HCT116 (cell line): ENCODE results near the gene LSM4. TPM values are rescaled to one million over a fixed set of nuclear protein-coding genes. Genes with fewer than 3 reads are reported as not detected.

Source experiments
- ATAC-seq: fragments of 200-7000 bp; cut with Tn5 transposase; 2 replicates; pipeline ENCODE4 v1.9.1; 2020; ENCODE audit warnings: mild to moderate bottlenecking, moderate library complexity
- BruUV-seq: library from RNA; stranded (reverse); fragments of 400-500 nt; replicated peaks from 2 replicates; lab custom pipeline; 2021; lab: Mats Ljungman, UMichigan
- CTCF ChIA-PET: fragments of 300-600 bp; sonication (Branson Sonifier 250); formaldehyde crosslinking; loops from one replicate; lab custom pipeline; 2021; ENCODE audit warnings: antibody characterized with exemption; lab: Charles Lee
- POLR2A ChIA-PET: fragments of 300-600, 350-600 bp; sonication (Branson Sonifier 250); formaldehyde crosslinking; loops from one replicate; lab custom pipeline; 2021; ENCODE audit warnings: antibody characterized with exemption; lab: Charles Lee
- RAD21 ChIA-PET, 2 experiments: fragments of 300-600 bp; sonication (Branson Sonifier 250); formaldehyde crosslinking; loops; one replicate each; lab custom pipeline; 2023; ENCODE audit warnings: low total read pairs in 2 of 2; ENCODE audit not compliant: uncharacterized antibody in 2 of 2, unreplicated experiment in 2 of 2, low non-redundant PET in 1 of 2; lab: Charles Lee
- DNase-seq: peaks from one replicate; pipeline ENCODE4 v3.0.0-alpha.2; 2010; ENCODE audit warnings: low read depth, low spot score
- H2AFZ ChIP-seq: fragments of 200-600 bp; shearing (Covaris generic), sonication (generic); 2 replicates; pipeline ENCODE4 v1.6.1; 2017; ENCODE audit warnings: low read depth, mixed run types, mixed read lengths, antibody characterized with exemption, low read length; ENCODE audit not compliant: poor library complexity, severe bottlenecking
- H3K27ac ChIP-seq: 2 replicates; pipeline ENCODE4 v1.5.1; 2012; ENCODE audit warnings: low read depth, low read length
- H3K27me3 ChIP-seq: fragments of 200-600 bp; sonication (generic); 2 replicates; pipeline ENCODE4 v1.6.1; 2016; ENCODE audit warnings: mixed run types, low read length, mixed read lengths; ENCODE audit not compliant: insufficient read depth
- H3K36me3 ChIP-seq, 2 experiments: fragments of 200-500 bp in 1 of 2; fragments of 200-600 bp in 1 of 2; sonication (Bioruptor generic) in 1 of 2; sonication (generic) in 1 of 2; 2 replicates each; pipeline versions ENCODE4 v1.5.1 to v1.6.1; 2014 to 2016; ENCODE audit warnings: low read length in 2 of 2, inconsistent platforms in 1 of 2, mixed read lengths in 1 of 2, mixed run types in 1 of 2; ENCODE audit not compliant: insufficient read depth in 2 of 2, control insufficient read depth in 1 of 2
- H3K4me1 ChIP-seq, 2 experiments: fragments of 200-600 bp in 1 of 2; sonication (generic) in 1 of 2; 2 replicates each; pipeline versions ENCODE4 v1.5.1 to v1.6.1; 2012 to 2017; ENCODE audit warnings: low read length in 2 of 2, inconsistent platforms in 1 of 2, mild to moderate bottlenecking in 1 of 2, mixed read lengths in 1 of 2, mixed run types in 1 of 2, moderate library complexity in 1 of 2; ENCODE audit not compliant: insufficient read depth in 2 of 2, control insufficient read depth in 1 of 2
- H3K4me2 ChIP-seq: fragments of 200-600 bp; sonication (generic); 2 replicates; pipeline ENCODE4 v1.6.1; 2017; ENCODE audit warnings: mixed run types, low read length, mixed read lengths
- H3K4me3 ChIP-seq, 2 experiments: fragments of 200-600 bp in 1 of 2; sonication (generic) in 1 of 2; replicated peaks in 1 of 2; 2 replicates each; pipeline ENCODE4 v1.5.1; 2011 to 2016; ENCODE audit warnings: low read length in 2 of 2, control low read depth in 1 of 2, low read depth in 1 of 2, mild to moderate bottlenecking in 1 of 2, mixed read lengths in 1 of 2, mixed run types in 1 of 2
- H3K79me2 ChIP-seq: fragments of 200-600 bp; sonication (generic); 2 replicates; pipeline ENCODE4 v1.6.1; 2017; ENCODE audit warnings: mild to moderate bottlenecking, mixed run types, low read length, moderate library complexity, mixed read lengths; ENCODE audit not compliant: insufficient read depth
- H3K9ac ChIP-seq: fragments of 200-600 bp; sonication (generic); 2 replicates; pipeline ENCODE4 v1.6.1; 2016; ENCODE audit warnings: low read length, mixed read lengths
- H3K9me2 ChIP-seq: fragments of 200-600 bp; sonication (generic), shearing (Covaris generic); 2 replicates; pipeline ENCODE4 v1.6.1; 2017; ENCODE audit warnings: mixed run types, mild to moderate bottlenecking, moderate library complexity; ENCODE audit not compliant: insufficient read depth
- H3K9me3 ChIP-seq, 2 experiments: fragments of 200-500 bp in 1 of 2; fragments of 200-600 bp in 1 of 2; sonication (Bioruptor generic) in 1 of 2; sonication (generic) in 1 of 2; 2 replicates each; pipeline ENCODE4 v1.6.1; 2014 to 2017; ENCODE audit warnings: low read length in 2 of 2, mixed read lengths in 2 of 2, inconsistent platforms in 1 of 2, low read depth in 1 of 2, mild to moderate bottlenecking in 1 of 2, mixed run types in 1 of 2, moderate library complexity in 1 of 2; ENCODE audit not compliant: control insufficient read depth in 1 of 2, insufficient read depth in 1 of 2
- H4K20me1 ChIP-seq: fragments of 200-600 bp; sonication (generic), shearing (Covaris generic); 2 replicates; pipeline ENCODE4 v1.6.1; 2017; ENCODE audit warnings: mixed run types, mild to moderate bottlenecking, moderate library complexity; ENCODE audit not compliant: insufficient read depth
- CBX3 ChIP-seq: IDR thresholded peaks from 2 replicates; pipeline ENCODE4 v1.6.1; 2012; ENCODE audit warnings: low read depth
- CEBPB ChIP-seq: IDR thresholded peaks from 2 replicates; pipeline ENCODE4 v1.6.1; 2012; ENCODE audit warnings: low read depth
- CTCF ChIP-seq, 3 experiments: fragments of 200-600 bp in 1 of 3; sonication (generic) in 1 of 3; IDR thresholded peaks in 2 of 3; conservative IDR thresholded peaks in 1 of 3; 2 replicates each; pipeline ENCODE4 v1.5.1; 2012 to 2017; ENCODE audit warnings: low read depth in 2 of 3, low read length in 2 of 3, antibody characterized with exemption in 1 of 3, borderline replicate concordance in 1 of 3, control low read depth in 1 of 3, mild to moderate bottlenecking in 1 of 3, mixed read lengths in 1 of 3, mixed run types in 1 of 3, moderate library complexity in 1 of 3; ENCODE audit not compliant: insufficient read depth in 1 of 3
- EGR1 ChIP-seq: IDR thresholded peaks from 2 replicates; pipeline ENCODE4 v1.6.1; 2012; ENCODE audit warnings: low read depth
- ELF1 ChIP-seq: IDR thresholded peaks from 2 replicates; pipeline ENCODE4 v1.6.1; 2012; ENCODE audit warnings: low read depth, borderline replicate concordance
- EZH2 ChIP-seq: fragments of 200-600 bp; sonication (generic); IDR thresholded peaks from 2 replicates; pipeline ENCODE4 v1.6.1; 2017; ENCODE audit warnings: antibody characterized with exemption, mixed run types
- EZH2phosphoT487 ChIP-seq: fragments of 200-600 bp; IDR thresholded peaks from 2 replicates; pipeline ENCODE4 v1.6.1; 2018; ENCODE audit warnings: antibody characterized with exemption, borderline replicate concordance
- JUND ChIP-seq: IDR thresholded peaks from 2 replicates; pipeline ENCODE4 v1.6.1; 2012
- POLR2A ChIP-seq: IDR thresholded peaks from 2 replicates; pipeline ENCODE4 v1.7.0; 2011; ENCODE audit warnings: borderline replicate concordance; ENCODE audit not compliant: insufficient read depth, insufficient read length; ENCODE audit errors: extremely low read depth
- POLR2AphosphoS5 ChIP-seq: IDR thresholded peaks from 2 replicates; pipeline ENCODE4 v1.6.1; 2011; ENCODE audit warnings: mild to moderate bottlenecking, low read depth, low read length, moderate library complexity
- RAD21 ChIP-seq: IDR thresholded peaks from 2 replicates; pipeline ENCODE4 v1.6.1; 2012; ENCODE audit warnings: low read depth, mild to moderate bottlenecking
- SIN3A ChIP-seq: IDR thresholded peaks from 2 replicates; pipeline ENCODE4 v1.6.1; 2012; ENCODE audit warnings: low read depth
- SP1 ChIP-seq: IDR thresholded peaks from 2 replicates; pipeline ENCODE4 v1.6.1; 2012; ENCODE audit warnings: low read depth
- SRF ChIP-seq: IDR thresholded peaks from 2 replicates; pipeline ENCODE4 v1.6.1; 2012; ENCODE audit warnings: low read depth
- TCF7L2 ChIP-seq: IDR thresholded peaks from 2 replicates; pipeline ENCODE4 v1.7.0; 2011; ENCODE audit warnings: borderline replicate concordance, inconsistent platforms; ENCODE audit not compliant: insufficient read depth, insufficient read length; ENCODE audit errors: extremely low read depth
- YY1 ChIP-seq: IDR thresholded peaks from 2 replicates; pipeline ENCODE4 v1.6.1; 2011; ENCODE audit warnings: low read length, low read depth, moderate library complexity, mild to moderate bottlenecking; ENCODE audit not compliant: insufficient replicate concordance; ENCODE audit errors: extremely low read depth
- ZBTB33 ChIP-seq: IDR thresholded peaks from 2 replicates; pipeline ENCODE4 v1.6.1; 2011; ENCODE audit warnings: mild to moderate bottlenecking, low read length, moderate library complexity; ENCODE audit not compliant: insufficient replicate concordance; ENCODE audit errors: extremely low read depth
- intact Hi-C: fragments of 100-400 bp; cut with micrococcal nuclease; formaldehyde crosslinking; loops from 2 replicates; pipeline ENCODE4 v1.10.0; 2022
- total RNA-seq: library from RNA; stranded (reverse); gene quantifications from one replicate; pipeline ENCODE4 v1.2.1, GENCODE V29; 2021; ENCODE audit not compliant: unreplicated experiment

LSM4 gene
- total RNA-seq, 1 experiment from 2014 or later = 400 TPM

GRCh38 chr19:18279516-18280246, 43.2 kb downstream of the LSM4 start:
- no peaks in the 10 kb centered on the region for H3K9me3 ChIP-seq
- TSS peak; percentile 77 for BruUV-seq
- H3K9ac ChIP-seq = peak overlapping the region; percentile 98
- no peaks in the 10 kb centered on the region for H4K20me1 ChIP-seq
- RAD21 ChIA-PET = interaction anchor here (0.5 to 1.7 kb wide), 11 partner anchors 13 to 654 kb away, joined by 3 to 8 read pairs (median 4); partner anchors contain the start of gene LSM4 (in 2 of the 2)
- ATAC-seq = peak; percentile 37
- CTCF ChIA-PET = interaction anchor here (0.6 to 5.7 kb wide), 40 partner anchors 11 to 576 kb away, joined by 3 to 76 read pairs (median 5); partner anchors contain the start of genes LSM4, MPV17L2 and RAB3A
- DNase-seq = peak; percentile 83
- H2AFZ ChIP-seq = no peak overlapping the region
- TF ChIP-seq JUND = peak; percentile 30; the same call in 1 of the 2 replicates
- TF ChIP-seq SRF = no peak
- no peak for TF ChIP-seq ELF1
- TF ChIP-seq EZH2phosphoT487 = no peak
- peak; percentile 90 for TF ChIP-seq RAD21
- TF ChIP-seq YY1 = peak; percentile 54
- TF ChIP-seq ZBTB33 = peak; percentile 25
- TF ChIP-seq POLR2A = peak; percentile 90
- peak; percentile 55 for TF ChIP-seq POLR2AphosphoS5
- TF ChIP-seq EZH2 = no peak
- peak; percentile 54 for TF ChIP-seq SP1
- TF ChIP-seq TCF7L2 = peak; percentile 33
- TF ChIP-seq CBX3 = peak; percentile 32; the same call in 1 of the 2 replicates
- peak; percentile 71; the same call in 1 of the 2 replicates for TF ChIP-seq SIN3A
- TF ChIP-seq CTCF (IDR thresholded peaks at IDR 0.05 in 2 of 3, conservative IDR thresholded peaks at IDR 0.05 in 1 of 3; ENCODE audit: borderline replicate concordance in 1 of 3, insufficient read depth in 1 of 3, low read depth in 2 of 3, low read length in 2 of 3) = peak; percentile 85 to 94 (median 92); a peak in 5 of 6 replicates
- no peak for TF ChIP-seq CEBPB
- TF ChIP-seq EGR1 = peak; percentile 93
- H3K27ac ChIP-seq = peak overlapping the region; percentile 100
- intact Hi-C loops = loop anchor here (1.0 to 5.0 kb wide), 4 partner anchors 44 to 131 kb away; partner anchors contain the start of genes LSM4 and PGPEP1
- H3K9me2 ChIP-seq = no peaks in the 10 kb centered on the region
- 0 out of 4 replicates have a peak, but pooled peaks cover 0 to 4% of the 10 kb centered on the region in 2 experiments for H3K36me3 ChIP-seq
- H3K4me2 ChIP-seq = peak overlapping the region; percentile 99
- H3K79me2 ChIP-seq = peaks cover 29% of the 10 kb centered on the region
- peaks cover 52 to 65% of the 10 kb centered on the region in 2 experiments for H3K4me1 ChIP-seq
- POLR2A ChIA-PET = interaction anchor here (0.6 to 5.3 kb wide), 27 partner anchors 9 to 136 kb away, joined by 3 to 138 read pairs (median 8); partner anchors contain the start of genes GDF15, LSM4, MPV17L2 and RAB3A
- H3K4me3 ChIP-seq = peak overlapping the region; percentile 76 to 89
- no peaks in the 10 kb centered on the region for H3K27me3 ChIP-seq
